ENCODE data around the gene ARFIP2.
A peak's percentile ranks its signal among the peaks of the same experiment; 100 is the strongest.

Gene ARFIP2

DNA sequence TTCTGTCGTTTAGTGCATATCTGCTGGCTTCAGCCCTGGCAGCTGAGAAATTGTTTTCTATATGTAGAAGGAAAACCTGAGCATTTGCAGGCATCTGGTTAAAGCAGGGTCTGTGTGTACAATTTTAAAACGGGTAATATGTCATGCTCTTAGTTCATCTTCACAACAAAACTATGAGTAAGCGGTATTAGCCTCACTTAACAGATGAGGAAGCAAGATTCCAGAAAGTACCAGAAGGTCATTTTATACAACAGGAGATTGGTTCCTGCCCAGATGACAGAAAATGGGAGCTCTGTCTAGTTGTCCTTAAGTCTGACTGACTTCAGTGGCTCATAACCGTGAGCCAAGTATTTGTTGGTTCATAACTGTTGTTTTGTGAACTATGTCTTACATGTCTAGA is 1.3 kb upstream of the ARFIP2 start:
- DNase-seq: no peak

GRCh38 chr11:6481924-6482275 is 769 bp upstream of the ARFIP2 start:
- peak in 1 of 5 experiments; percentile 31 for DNase-seq

- no peak for DNase-seq
Observed at GRCh38 chr11:6480299-6480914, 724 bp downstream of the ARFIP2 start.

- DNase-seq: no peak
Observed at GRCh38 chr11:6476571-6476970, 4.6 kb downstream of the ARFIP2 start.

DNA sequence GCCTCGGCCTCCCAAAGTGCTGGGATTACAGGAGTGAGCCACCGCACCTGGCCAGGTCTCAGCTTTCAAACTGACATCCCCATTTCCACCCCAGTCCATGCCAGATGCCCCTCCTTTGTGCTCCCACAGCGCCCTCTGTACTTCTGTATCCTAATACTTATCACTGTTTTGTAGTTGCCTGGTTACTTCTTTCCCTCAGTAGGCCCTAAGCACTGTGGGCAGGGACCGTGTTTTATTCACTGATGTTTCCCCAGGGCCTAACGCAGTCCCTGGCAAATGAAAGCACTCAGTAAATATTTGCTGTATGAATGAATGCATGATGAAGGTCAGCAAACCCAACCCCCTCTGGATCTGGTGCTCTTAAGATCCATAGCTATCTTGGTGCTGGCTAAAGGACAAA is 5.2 kb downstream of the ARFIP2 start:
- no peak for DNase-seq

DNA sequence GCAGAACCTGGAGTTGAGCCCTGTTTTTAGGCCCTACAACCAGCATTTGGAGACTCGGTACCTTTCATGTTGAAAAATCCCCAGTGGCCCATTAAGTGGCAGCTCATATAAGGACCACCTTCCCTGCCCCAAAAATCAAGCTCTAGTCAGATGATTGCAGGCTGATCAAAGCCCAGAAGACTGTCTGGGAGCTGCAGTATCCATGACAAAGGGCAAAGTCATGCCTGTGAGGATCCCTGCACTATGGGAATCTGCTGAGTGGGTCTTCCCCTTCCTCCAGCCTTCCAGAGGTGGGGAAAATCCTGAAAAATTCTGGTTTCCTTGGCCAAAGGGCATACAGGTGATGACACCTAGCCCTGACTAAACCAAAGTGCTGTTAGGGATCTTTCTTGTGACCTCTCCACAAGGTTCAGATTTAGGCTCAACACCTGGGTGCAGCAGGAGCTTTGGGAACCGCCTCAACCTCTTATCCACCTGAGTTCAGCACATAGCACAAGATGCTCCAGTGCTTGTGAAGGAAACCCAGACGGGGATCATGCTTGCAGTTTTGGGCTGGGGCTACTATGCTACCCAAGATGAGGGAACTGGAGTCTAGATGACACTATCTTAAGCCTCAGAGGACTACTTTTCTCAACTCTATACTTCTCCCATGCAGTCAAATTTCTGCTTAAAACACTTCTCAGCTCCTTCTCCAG is 6.2 kb downstream of the ARFIP2 start:
- DNase-seq: no peak

DNA sequence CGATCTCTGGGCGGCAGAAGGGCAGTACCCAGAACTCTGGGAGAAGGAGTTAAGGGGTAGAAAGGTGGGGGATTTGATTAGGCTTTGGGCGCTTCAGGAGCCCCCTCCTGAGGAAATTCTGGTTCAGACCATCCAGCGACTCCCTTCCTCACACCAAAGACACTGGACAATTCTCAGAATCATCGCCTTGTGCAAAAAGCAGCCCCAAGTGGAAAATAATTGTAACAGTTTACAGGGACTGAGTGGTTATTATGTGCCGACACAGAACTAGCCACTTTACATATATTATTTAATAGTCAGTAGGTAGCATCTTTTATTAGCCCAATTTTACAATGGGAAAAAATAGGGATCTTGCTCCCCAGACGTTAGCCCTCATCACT is 6.7 kb downstream of the ARFIP2 start:
- no peak for DNase-seq

- DNase-seq: peak; percentile 36 to 71 (median 63)
Observed at GRCh38 chr11:6473451-6474412, 7.4 kb downstream of the ARFIP2 start, which contains the start of gene TRIM3. TSS of gene TRIM3 (minus strand) at chr11:6473941. CDS start at chr11:6465695, 8,246 bp downstream.

GRCh38 chr11:6472934-6473333 is 8.2 kb downstream of the ARFIP2 start:
- DNase-seq: no peak

DNA sequence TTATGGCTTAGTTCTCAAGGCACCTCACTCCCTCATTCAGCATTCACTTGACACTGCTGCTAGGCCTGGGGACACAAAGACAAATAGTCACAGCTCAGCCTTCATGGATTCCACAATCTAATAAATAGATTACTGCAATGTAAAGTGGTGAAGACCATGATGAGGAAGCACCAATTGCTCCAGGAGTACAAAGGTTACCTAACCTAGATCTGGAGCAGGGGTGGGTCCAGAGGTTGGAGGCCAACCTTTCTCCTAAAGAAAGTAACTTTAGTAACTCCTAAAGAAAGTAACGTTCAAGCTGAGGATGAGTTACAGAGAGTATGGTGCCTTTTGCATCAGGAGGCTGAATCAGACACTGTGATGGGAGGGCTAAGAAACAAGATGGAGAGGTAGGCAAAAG is 11.5 kb downstream of the ARFIP2 start:
- DNase-seq: no peak

DNA sequence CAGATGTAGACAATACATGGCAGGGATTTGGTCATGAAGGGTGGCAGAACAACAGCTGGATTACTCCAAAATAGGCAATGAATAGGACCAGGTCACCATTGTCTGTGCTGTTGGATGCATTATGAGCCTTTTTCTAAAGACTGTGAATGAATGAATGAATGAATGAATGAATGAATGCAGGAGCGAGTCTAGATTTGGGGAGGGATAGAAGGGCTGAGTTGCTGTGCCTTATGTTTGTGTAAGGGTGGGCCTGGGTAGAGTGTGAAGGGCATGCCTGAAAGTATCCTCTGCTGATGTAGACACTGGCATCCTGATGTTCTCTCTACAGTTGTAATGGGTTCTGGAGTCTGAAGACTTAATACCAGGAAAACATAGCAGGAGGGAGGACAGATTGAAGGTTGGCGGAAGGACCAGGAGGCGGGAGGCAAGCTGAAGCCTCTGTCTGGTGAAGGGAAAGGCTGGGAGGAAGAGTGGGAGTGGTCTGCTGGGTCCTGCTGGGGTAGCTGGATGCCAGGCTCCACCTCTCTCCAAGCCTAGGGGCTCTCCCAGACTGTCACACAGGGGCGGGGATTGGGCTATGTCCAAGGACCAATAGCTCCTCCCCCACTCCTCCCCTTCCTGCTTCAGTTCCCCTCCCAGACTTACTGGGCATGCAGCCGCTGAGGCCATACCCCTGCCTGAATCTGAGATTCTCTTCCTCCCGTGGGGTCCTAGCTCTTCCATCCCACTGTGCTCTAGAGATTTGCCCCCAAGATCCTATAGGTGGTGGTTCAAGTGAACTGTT is 12.2 kb downstream of the ARFIP2 start:
- DNase-seq: no peak

GRCh38 chr11:6459099-6459450 is 22.1 kb downstream of the ARFIP2 start:
- no peak for DNase-seq

DNA sequence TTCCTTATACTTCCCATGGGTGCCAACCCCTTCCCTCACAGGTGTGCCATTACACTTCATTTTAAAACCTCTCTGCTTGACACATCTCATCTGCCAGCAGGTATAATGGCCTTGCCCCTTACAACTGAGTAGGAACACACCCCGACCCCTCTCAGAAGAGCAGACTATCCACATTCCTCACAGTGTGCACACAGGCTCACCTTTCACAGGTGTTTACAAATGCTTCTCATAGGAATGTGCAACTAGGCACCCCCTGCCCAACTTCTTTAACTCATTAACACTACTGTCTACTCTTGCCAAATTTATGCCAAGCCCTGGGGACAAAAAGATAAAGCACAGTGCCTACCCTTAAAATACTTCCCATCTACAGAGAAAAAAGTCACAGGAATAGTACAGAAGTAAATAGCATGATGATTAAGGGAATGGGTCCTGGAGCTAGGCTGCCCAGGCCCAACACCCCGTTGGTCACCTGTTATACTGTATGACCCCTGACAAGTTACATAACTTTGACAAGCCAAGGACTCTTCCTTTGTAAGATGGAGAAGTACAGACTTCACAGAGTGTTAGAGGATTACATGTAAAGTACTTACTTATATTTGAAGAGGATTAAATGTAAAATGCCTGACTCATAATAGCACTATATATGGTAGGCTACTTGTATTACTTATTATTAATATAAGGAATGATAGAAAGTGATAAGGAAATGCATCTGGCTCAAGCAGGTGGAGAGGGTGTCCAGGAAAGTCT is 22.6 kb downstream of the ARFIP2 start:
- no peak for DNase-seq

GRCh38 chr11:6457581-6458320 is 23.4 kb downstream of the ARFIP2 start:
- no peak for DNase-seq

GRCh38 chr11:6456361-6457073 is 24.6 kb downstream of the ARFIP2 start:
- DNase-seq: no peak

DNA sequence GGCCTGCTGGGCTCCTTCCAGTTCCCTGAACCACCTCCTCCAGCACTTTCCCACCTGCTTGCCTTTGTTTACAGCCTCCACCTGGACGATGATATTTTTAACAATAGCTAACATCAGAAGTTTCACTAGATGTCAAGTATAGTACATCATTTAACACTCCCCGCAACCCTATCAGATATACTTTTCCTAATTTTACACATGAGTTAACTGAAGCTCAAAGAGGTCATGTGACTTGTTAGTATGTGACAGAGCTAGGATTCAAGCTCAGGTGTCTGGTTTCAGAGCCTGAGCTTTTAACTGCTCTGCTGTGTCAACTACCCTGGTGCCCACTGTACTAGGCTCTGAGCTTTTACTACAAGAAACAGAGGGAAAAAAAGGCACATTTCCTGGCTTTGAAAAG is 26.1 kb downstream of the ARFIP2 start:
- DNase-seq: no peak

DNA sequence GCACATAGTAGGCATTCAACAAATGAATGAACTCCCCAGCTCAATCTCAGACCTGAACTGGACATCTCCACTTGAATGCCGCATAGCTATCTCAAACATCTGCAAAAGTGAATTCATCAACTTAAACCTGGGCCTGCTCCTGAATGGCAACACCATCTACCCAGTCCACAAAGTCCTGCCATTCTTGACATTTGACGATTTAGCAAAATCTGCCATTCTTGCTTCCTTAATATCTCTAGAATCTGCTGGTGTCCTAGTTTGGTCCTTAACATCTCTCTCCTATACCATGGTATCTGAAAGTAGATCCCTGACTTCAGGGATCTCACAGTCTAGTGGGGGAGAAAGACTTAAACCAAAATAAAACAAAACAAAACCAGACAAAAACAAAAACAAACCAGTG is 28.0 kb downstream of the ARFIP2 start:
- DNase-seq: no peak

GRCh38 chr11:6452219-6452618 is 28.9 kb downstream of the ARFIP2 start:
- DNase-seq: no peak

GRCh38 chr11:6448574-6448973 is 32.6 kb downstream of the ARFIP2 start:
- no peak for DNase-seq

DNA sequence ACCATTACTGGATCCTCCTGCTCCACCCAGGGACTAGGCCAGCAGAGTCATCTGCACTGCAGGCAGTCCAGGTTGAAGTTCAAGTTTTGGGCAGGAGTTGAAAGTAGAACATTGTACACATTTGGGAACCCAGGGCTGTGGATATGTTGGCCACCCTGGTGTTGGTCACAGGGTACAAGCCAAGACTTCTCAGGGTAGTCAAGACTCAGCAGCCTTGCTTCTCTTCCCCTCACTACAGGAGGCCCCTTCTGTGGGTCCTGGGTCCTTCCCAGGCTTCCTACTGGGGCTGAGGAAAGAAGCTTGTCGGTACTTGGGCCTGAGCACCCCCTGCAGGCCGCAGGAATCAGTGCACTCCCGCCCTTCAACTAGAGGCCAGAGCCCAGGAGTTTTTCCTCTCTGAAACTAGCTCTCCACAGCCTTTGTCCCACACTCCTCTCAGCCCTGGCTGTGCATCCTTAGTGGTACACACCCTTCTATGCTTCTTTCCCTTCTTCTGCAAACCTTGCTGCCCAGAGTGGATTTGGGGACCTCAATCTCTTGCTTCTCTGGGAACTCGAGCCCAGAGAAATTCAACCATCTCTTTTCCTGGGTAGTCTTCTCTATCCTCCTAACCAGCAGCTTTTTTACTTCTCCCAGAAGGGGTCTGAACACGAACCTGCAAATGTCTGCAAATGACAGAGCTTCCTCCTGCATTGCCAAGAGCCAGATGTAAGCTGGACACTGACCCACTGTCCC is 37.7 kb downstream of the ARFIP2 start:
- DNase-seq: peak; percentile 19 to 64 (median 33)
